ENCODE data around the gene HTT. TPM values are rescaled to one million over a fixed set of nuclear protein-coding genes. Genes with fewer than 3 reads are reported as not detected.

The HTT gene
- total RNA-seq, 1 donor from 2014 or later: 38.5 TPM

DNA sequence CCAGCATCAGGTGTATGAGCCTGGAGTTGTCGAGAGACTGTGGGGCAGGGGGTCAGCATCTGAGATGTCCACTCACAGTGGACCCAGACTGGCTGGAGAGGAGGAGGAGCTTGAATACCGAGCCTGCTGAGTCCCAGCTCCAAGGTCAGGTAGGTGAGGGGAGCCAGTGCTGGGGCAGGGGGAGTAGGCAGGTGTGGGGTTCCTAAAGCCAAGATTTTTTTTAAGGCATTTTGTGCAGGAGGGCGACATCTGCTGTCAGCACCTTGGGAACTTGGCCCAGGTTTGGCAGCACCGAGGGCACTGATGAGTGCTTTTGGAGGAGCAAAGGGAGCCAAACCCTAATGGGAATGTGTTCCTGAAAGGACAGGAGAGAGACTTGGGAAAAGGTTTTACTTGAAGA lies 110.2 kb downstream of the HTT start:
- peaks cover 6% of the 10 kb centered on the region for H3K4me1 Mint-ChIP-seq (ENCODE audit: low read depth)
- DNase-seq (ENCODE audit: low spot score): no peak
- TF ChIP-seq, protein P1, sequence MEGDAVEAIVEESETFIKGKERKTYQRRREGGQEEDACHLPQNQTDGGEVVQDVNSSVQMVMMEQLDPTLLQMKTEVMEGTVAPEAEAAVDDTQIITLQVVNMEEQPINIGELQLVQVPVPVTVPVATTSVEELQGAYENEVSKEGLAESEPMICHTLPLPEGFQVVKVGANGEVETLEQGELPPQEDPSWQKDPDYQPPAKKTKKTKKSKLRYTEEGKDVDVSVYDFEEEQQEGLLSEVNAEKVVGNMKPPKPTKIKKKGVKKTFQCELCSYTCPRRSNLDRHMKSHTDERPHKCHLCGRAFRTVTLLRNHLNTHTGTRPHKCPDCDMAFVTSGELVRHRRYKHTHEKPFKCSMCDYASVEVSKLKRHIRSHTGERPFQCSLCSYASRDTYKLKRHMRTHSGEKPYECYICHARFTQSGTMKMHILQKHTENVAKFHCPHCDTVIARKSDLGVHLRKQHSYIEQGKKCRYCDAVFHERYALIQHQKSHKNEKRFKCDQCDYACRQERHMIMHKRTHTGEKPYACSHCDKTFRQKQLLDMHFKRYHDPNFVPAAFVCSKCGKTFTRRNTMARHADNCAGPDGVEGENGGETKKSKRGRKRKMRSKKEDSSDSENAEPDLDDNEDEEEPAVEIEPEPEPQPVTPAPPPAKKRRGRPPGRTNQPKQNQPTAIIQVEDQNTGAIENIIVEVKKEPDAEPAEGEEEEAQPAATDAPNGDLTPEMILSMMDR (IDR thresholded peaks at IDR 0.05): no peak
- H3K36me3 Mint-ChIP-seq (ENCODE audit: low read depth): peaks cover 49% of the 10 kb centered on the region
- no peaks in the 10 kb centered on the region for H3K9me3 Mint-ChIP-seq (ENCODE audit: low read depth)
- H3K4me3 Mint-ChIP-seq (ENCODE audit: unreplicated experiment): no peak overlapping the region
- H3K27me3 Mint-ChIP-seq (ENCODE audit: low read depth): no peaks in the 10 kb centered on the region
- H3K27ac Mint-ChIP-seq (ENCODE audit: unreplicated experiment): no peak overlapping the region

DNA sequence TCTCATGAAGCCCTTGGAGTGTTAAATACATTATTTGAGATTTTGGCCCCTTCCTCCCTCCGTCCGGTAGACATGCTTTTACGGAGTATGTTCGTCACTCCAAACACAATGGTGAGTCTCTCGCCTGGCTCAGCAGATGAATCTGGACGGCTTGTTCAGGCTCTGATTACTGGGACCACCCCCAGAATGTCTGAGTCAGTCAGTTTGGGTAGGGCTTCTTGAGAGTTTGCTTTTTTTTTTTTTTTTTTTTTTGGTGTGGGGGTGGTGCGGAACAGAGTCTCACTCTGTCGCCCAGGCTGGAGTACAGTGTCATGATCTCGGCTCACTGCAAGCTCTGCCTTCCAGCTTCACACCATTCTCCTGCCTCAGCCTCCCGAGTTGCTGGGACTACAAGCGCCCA lies 112.1 kb downstream of the HTT start:
- no peak for DNase-seq (ENCODE audit: low spot score)
- no peak overlapping the region for H3K4me3 Mint-ChIP-seq (ENCODE audit: unreplicated experiment)
- TF ChIP-seq, protein P1 (IDR thresholded peaks at IDR 0.05): no peak
- no peaks in the 10 kb centered on the region for H3K27me3 Mint-ChIP-seq (ENCODE audit: low read depth)
- peaks cover 44% of the 10 kb centered on the region for H3K36me3 Mint-ChIP-seq (ENCODE audit: low read depth)
- H3K9me3 Mint-ChIP-seq (ENCODE audit: low read depth): no peaks in the 10 kb centered on the region
- peaks cover 6% of the 10 kb centered on the region for H3K4me1 Mint-ChIP-seq (ENCODE audit: low read depth)
- H3K27ac Mint-ChIP-seq (ENCODE audit: unreplicated experiment): no peak overlapping the region

DNA sequence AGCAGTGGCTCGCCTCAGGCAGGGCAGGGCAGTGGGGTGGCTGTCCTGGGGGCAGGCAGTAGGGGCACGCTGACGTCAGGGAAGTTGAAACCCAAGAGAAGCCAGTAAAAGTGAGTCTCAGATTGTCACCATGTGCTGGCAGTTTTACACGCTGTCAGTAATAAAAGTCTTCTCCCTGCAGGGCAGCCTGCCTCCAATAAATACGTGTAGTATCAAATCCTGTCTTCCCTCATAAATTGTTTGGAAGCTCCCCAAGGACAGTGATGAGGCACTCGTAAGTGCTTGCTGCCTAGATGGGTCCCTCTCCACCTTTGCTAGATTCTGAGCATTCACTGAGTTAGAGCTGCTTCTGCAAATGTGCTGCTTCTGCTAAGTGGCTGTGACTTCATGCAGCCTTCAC lies 113.6 kb downstream of the HTT start:
- no peak for DNase-seq (ENCODE audit: low spot score)
- no peaks in the 10 kb centered on the region for H3K9me3 Mint-ChIP-seq (ENCODE audit: low read depth)
- peaks cover 34% of the 10 kb centered on the region for H3K36me3 Mint-ChIP-seq (ENCODE audit: low read depth)
- TF ChIP-seq, protein P1 (IDR thresholded peaks at IDR 0.05): no peak
- H3K27ac Mint-ChIP-seq (ENCODE audit: unreplicated experiment): no peak overlapping the region
- H3K4me3 Mint-ChIP-seq (ENCODE audit: unreplicated experiment): no peak overlapping the region
- no peaks in the 10 kb centered on the region for H3K27me3 Mint-ChIP-seq (ENCODE audit: low read depth)
- H3K4me1 Mint-ChIP-seq (ENCODE audit: low read depth): peaks cover 6% of the 10 kb centered on the region

DNA sequence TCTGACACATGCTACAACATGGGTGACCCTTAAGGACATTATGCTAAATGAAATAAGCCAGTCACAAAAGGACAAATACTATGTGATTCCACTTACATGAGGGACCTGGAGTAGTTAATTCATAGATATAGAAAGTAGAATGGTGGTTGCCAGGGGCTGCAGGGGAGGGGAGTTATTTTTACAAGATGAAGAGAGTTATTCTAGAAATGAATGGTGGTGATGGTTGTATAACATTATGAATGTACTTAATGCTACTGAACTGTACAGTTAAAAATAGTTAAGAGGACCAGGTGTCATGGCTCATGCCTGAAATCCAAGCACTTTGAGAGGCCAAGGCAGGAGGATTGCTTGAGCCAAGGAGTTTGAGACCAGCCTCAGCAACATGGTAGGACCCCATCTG lies 115.0 kb downstream of the HTT start:
- no peaks in the 10 kb centered on the region for H3K27me3 Mint-ChIP-seq (ENCODE audit: low read depth)
- DNase-seq (ENCODE audit: low spot score): no peak

DNA sequence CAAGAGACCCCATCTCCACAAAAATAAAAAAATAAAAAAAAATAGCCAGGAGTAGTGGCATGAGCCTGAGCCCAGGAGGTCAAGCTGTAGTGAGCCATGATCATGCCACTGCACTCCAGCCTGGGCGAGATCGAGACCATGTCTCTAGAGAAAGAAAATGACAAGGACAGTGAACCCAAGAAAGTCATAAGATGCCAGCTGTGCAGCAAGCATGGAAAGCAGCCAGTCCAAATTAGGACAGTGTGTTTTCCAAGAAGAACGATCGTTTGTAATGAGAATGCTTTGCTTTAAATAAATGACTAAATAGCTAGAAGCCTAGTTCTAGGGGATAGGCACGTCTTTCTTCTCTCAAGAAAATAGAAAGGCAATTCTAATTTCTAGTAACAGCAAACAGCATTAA lies 116.1 kb downstream of the HTT start:
- Mint-ChIP-seq H3K36me3 (ENCODE audit: low read depth) (peaks cover 21% of the 10 kb centered on the region), H3K27me3 (ENCODE audit: low read depth) (no peaks in the 10 kb centered on the region), H3K27ac (ENCODE audit: unreplicated experiment) (no peak overlapping the region), H3K9me3 (ENCODE audit: low read depth) (no peaks in the 10 kb centered on the region), H3K4me1 (ENCODE audit: low read depth) (peaks cover 6% of the 10 kb centered on the region), H3K4me3 (ENCODE audit: unreplicated experiment) (no peak overlapping the region)
- no peak for DNase-seq (ENCODE audit: low spot score)
- TF ChIP-seq, protein P1 (IDR thresholded peaks at IDR 0.05): no peak

More for the DNA sequence above, 115.0 kb downstream of the HTT start:
- Mint-ChIP-seq H3K9me3 (ENCODE audit: low read depth) (no peaks in the 10 kb centered on the region), H3K4me1 (ENCODE audit: low read depth) (peaks cover 6% of the 10 kb centered on the region), H3K4me3 (ENCODE audit: unreplicated experiment) (no peak overlapping the region), H3K27ac (ENCODE audit: unreplicated experiment) (no peak overlapping the region), H3K36me3 (ENCODE audit: low read depth) (peaks cover 24% of the 10 kb centered on the region)
- TF ChIP-seq, protein P1 (IDR thresholded peaks at IDR 0.05): no peak

All from chondrocyte (in vitro differentiated cells).